Measurements from ENCODE around the gene RENBP.

GRCh38 chrX:153944140-153944799, at the start of gene RENBP:
- TF ChIP-seq CTCF (tag by site-specific recombination; IDR thresholded peaks at IDR 0.05) (no peak), GLI4 (tag by site-specific recombination; IDR thresholded peaks at IDR 0.05) (no peak), ZFP3 (tag by site-specific recombination; IDR thresholded peaks at IDR 0.05; ENCODE audit: low read depth) (no peak), ZBTB11 (tag by site-specific recombination; conservative IDR thresholded peaks at IDR 0.05; ENCODE audit: low read depth) (no peak), BCL11B (tag by site-specific recombination; IDR thresholded peaks at IDR 0.05; ENCODE audit: low read depth) (no peak), ZNF174 (tag by site-specific recombination; IDR thresholded peaks at IDR 0.05) (no peak), ZNF211 (tag by site-specific recombination; IDR thresholded peaks at IDR 0.05; ENCODE audit: low read depth) (no peak)
